Stimulated activated naive B cell treated with anti-CD40 and anti-IgM and Interleukin-4, amounts not matched to agents 10 μg/mL and 1 μg/mL and 100 μg/mL, for 72 hours (primary cell): ENCODE measurements around the gene TNFSF13B.

Experiments
- ATAC-seq, 2 donors: fragments of 150-1000 bp; cut with Tn5 transposase; replicated peaks; 2 replicates each; pipeline ENCODE4 v1.10.0; 2021; ENCODE audit warnings: moderate library complexity in 1 of 2
- DNase-seq: peaks from one replicate; pipeline ENCODE4 v3.0.0; 2021
- H3K27ac Mint-ChIP-seq: one replicate; pipeline ENCODE4 v1.8.0; 2022; ENCODE audit warnings: mild to moderate bottlenecking, mixed read lengths
- H3K27me3 Mint-ChIP-seq, 2 donors: one replicate each; pipeline ENCODE4 v1.8.0; 2022; ENCODE audit warnings: mixed read lengths in 2 of 2
- H3K36me3 Mint-ChIP-seq, 2 donors: one replicate each; pipeline ENCODE4 v1.8.0; 2022; ENCODE audit warnings: mixed read lengths in 2 of 2, mild to moderate bottlenecking in 1 of 2
- H3K4me1 Mint-ChIP-seq, 2 donors: one replicate each; pipeline ENCODE4 v1.8.0; 2022; ENCODE audit warnings: mixed read lengths in 2 of 2, mild to moderate bottlenecking in 1 of 2
- H3K4me3 Mint-ChIP-seq, 2 donors: one replicate each; pipeline ENCODE4 v1.8.0; 2022; ENCODE audit warnings: mild to moderate bottlenecking in 2 of 2, mixed read lengths in 2 of 2, moderate library complexity in 1 of 2
- H3K9me3 Mint-ChIP-seq, 2 donors: one replicate each; pipeline ENCODE4 v1.8.0; 2022; ENCODE audit warnings: mixed read lengths in 2 of 2, mild to moderate bottlenecking in 1 of 2

TNFSF13B gene

GRCh38 chr13:108268466-108269112 is 929 bp upstream of the TNFSF13B start:
- peak overlapping the region; percentile 25 for H3K27ac Mint-ChIP-seq
- DNase-seq = no peak

DNA sequence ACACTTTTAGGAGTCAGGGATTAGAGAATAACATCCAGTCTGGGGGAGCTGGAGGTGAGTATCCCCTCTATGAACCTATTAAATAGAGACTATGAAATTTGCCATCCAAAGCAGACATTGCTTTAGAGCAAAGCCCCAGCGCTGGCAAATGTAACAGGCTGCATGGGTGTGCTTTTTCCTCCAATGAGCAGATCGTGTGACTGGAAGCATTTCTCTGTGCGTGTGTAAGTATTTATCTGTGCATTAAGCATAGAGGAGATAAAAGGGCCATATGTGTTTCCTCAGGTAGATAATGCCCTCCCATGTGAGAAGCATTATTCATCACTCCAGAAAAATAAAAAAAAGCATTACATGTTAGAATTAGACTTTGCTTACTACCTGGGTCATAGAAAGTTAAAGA is 924 bp downstream of the TNFSF13B start:
- H3K4me3 Mint-ChIP-seq = peak overlapping the region; percentile 80 to 84
- peak overlapping the region; percentile 85 for H3K27ac Mint-ChIP-seq
- ATAC-seq (peak in 1 of 2 donors; percentile 3), DNase-seq (no peak)
- no peaks in the 10 kb centered on the region for H3K27me3 Mint-ChIP-seq
- peaks cover 0 to 1% of the 10 kb centered on the region in 2 donors for H3K9me3 Mint-ChIP-seq
- H3K4me1 Mint-ChIP-seq = peaks cover 34 to 45% of the 10 kb centered on the region in 2 donors
- no peaks in the 10 kb centered on the region for H3K36me3 Mint-ChIP-seq

More at GRCh38 chr13:108268466-108269112, 929 bp upstream of the TNFSF13B start:
- H3K4me1 Mint-ChIP-seq = peaks cover 39 to 51% of the 10 kb centered on the region in 2 donors
- ATAC-seq = peak in 1 of 2 donors; percentile 17
- peaks cover 0 to 8% of the 10 kb centered on the region in 2 donors for H3K36me3 Mint-ChIP-seq
- H3K9me3 Mint-ChIP-seq = peaks cover 0 to 1% of the 10 kb centered on the region in 2 donors
- no peaks in the 10 kb centered on the region for H3K27me3 Mint-ChIP-seq
- no peak overlapping the region for H3K4me3 Mint-ChIP-seq

GRCh38 chr13:108272333-108272732 is 2.8 kb downstream of the TNFSF13B start:
- Mint-ChIP-seq H3K27ac (peak overlapping the region; percentile 15), H3K9me3 (peaks cover 0 to 1% of the 10 kb centered on the region in 2 donors), H3K4me3 (no peak overlapping the region), H3K27me3 (no peaks in the 10 kb centered on the region), H3K36me3 (peaks cover 0 to 4% of the 10 kb centered on the region in 2 donors), H3K4me1 (peaks cover 23 to 32% of the 10 kb centered on the region in 2 donors)
- ATAC-seq = no peak
- no peak for DNase-seq

DNA sequence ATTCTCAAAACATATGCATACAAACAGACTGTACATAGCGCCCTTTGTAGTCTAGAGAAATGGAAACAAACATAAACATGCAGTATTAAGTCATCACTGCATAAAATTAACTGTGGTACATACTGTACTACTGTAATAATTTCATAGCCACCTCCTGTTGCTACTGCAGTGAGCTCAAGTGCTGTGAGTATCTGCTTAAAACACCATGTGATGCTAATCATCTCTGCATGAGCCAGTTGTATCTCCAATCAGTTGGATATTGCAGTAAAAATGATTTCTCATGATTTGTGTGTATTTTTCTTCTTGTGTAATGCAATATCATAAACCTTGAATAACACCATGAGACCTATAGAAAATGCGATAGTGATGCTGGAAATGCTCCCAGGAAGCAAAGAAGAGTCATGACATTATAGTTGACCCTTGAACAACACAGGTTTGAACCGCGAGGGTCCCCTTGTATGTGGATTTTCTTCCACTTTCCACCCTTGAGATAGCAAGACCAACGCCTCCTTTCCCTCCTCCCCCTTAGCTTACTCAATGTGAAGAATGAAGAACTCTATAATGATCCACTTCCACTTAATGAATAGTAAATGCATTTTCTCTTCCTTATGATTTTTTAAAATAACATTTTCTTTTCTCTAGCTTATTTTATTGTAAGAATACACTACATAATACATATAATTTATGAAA is 4.1 kb downstream of the TNFSF13B start:
- Mint-ChIP-seq H3K36me3 (peaks cover 0 to 4% of the 10 kb centered on the region in 2 donors), H3K9me3 (no peaks in the 10 kb centered on the region), H3K4me1 (peaks cover 17 to 21% of the 10 kb centered on the region in 2 donors), H3K27ac (no peak overlapping the region), H3K27me3 (peaks cover 0 to 6% of the 10 kb centered on the region in 2 donors), H3K4me3 (no peak overlapping the region)
- DNase-seq (no peak), ATAC-seq (no peak)

DNA sequence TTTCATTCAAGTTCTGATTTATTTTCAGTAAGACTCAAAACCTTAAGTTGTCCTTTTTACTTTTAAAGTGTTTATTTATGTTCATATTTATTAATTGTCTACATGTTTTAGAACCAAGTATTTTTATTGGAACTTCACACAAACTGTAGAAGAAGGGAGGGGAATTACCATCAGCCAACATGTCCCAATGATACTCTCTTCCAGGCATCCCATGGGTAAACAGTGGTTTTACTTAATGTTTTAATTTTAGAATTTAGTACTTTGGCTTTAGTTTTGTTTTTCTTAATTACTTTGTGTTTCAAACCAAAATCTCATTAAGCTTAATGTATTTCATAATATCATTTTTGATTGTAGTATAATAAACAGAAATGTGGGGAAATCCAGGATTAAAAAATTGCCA is 5.2 kb downstream of the TNFSF13B start:
- DNase-seq = no peak
- no peak overlapping the region for H3K4me3 Mint-ChIP-seq
- ATAC-seq = no peak
- no peak overlapping the region for H3K27ac Mint-ChIP-seq
- H3K4me1 Mint-ChIP-seq = peaks cover 10 to 13% of the 10 kb centered on the region in 2 donors
- H3K27me3 Mint-ChIP-seq = peaks cover 0 to 6% of the 10 kb centered on the region in 2 donors
- H3K9me3 Mint-ChIP-seq = no peaks in the 10 kb centered on the region
- peaks cover 1 to 8% of the 10 kb centered on the region in 2 donors for H3K36me3 Mint-ChIP-seq

DNA sequence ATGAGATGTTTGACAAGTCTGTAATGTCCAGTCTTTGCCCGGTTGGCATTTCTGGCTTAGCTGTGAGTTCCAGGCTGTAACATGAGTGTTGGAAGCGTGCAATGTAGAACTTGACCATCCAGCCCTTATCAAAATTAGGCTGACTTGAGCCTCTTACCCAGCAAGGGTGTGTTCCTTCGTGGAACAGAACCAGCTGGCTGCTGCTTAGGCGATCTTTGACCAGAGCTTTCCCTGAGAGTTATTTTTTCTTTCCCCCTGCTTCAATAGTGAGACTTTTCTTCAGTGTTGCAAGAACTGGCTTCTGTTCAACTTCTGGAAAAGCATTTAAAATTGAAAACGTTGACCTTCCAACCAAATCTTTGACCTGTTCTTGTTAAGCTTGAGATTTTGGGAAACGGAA is 6.5 kb downstream of the TNFSF13B start:
- H3K4me3 Mint-ChIP-seq = no peak overlapping the region
- no peak overlapping the region for H3K27ac Mint-ChIP-seq
- no peaks in the 10 kb centered on the region for H3K9me3 Mint-ChIP-seq
- H3K27me3 Mint-ChIP-seq = peaks cover 0 to 6% of the 10 kb centered on the region in 2 donors
- peaks cover 1 to 12% of the 10 kb centered on the region in 2 donors for H3K36me3 Mint-ChIP-seq
- no peaks in the 10 kb centered on the region for H3K4me1 Mint-ChIP-seq
- ATAC-seq = no peak
- no peak for DNase-seq

- no peak for DNase-seq
- Mint-ChIP-seq H3K4me3 (no peak overlapping the region), H3K9me3 (no peaks in the 10 kb centered on the region), H3K36me3 (peaks cover 1 to 12% of the 10 kb centered on the region in 2 donors), H3K27ac (no peak overlapping the region), H3K4me1 (no peaks in the 10 kb centered on the region), H3K27me3 (peaks cover 0 to 6% of the 10 kb centered on the region in 2 donors)
- ATAC-seq = no peak
Observed at GRCh38 chr13:108278466-108278865, 8.9 kb downstream of the TNFSF13B start.

DNA sequence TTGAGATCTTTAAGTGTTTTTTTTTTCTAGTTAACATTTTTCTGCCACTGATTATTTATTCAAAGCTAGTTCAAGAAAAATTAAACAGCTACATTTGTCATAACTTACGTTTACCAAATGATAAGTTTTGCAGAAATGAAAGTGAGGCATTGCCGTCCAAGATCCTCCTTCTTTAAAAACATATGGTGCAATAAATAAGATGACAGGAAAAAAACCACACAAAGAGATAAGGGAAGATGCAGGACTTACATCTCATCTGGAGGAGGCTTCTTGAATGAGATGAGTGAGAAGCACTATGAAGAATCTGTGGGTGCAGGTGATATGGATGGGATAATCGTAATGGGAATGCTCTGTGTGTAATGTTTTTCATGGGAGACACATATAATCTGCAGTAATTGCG is 12.4 kb downstream of the TNFSF13B start:
- H3K36me3 Mint-ChIP-seq = peaks cover 1 to 8% of the 10 kb centered on the region in 2 donors
- DNase-seq = no peak
- H3K27ac Mint-ChIP-seq = no peak overlapping the region
- ATAC-seq = no peak
- no peaks in the 10 kb centered on the region for H3K4me1 Mint-ChIP-seq
- H3K27me3 Mint-ChIP-seq = peaks cover 0 to 6% of the 10 kb centered on the region in 2 donors
- H3K9me3 Mint-ChIP-seq = no peaks in the 10 kb centered on the region
- H3K4me3 Mint-ChIP-seq = no peak overlapping the region

DNA sequence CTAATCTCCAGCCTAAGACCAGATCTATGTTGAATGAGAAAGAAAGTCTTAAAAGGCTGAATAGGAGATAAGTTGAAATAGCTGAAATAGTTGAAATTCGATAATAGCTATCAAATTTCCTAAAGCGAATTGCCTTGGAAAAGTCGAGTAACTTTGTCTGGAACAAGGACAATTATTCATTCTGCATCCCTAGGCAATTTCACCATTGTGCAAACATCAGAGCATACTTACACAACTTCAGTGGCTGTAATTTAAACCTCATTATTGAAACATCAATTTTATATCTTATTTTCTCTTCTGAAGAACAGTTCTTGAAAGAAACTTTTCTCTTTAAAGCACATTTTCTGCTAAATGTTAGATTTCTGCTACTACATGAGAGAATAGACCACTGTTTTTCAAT is 13.6 kb downstream of the TNFSF13B start:
- Mint-ChIP-seq H3K27ac (no peak overlapping the region), H3K36me3 (peaks cover 1 to 8% of the 10 kb centered on the region in 2 donors), H3K4me1 (no peaks in the 10 kb centered on the region), H3K27me3 (peaks cover 0 to 3% of the 10 kb centered on the region in 2 donors), H3K9me3 (no peaks in the 10 kb centered on the region), H3K4me3 (no peak overlapping the region)
- no peak for ATAC-seq
- DNase-seq = no peak

GRCh38 chr13:108288741-108289140 is 19.2 kb downstream of the TNFSF13B start:
- Mint-ChIP-seq H3K4me3 (no peak overlapping the region), H3K36me3 (no peaks in the 10 kb centered on the region), H3K9me3 (no peaks in the 10 kb centered on the region), H3K4me1 (no peaks in the 10 kb centered on the region), H3K27me3 (no peaks in the 10 kb centered on the region), H3K27ac (no peak overlapping the region)
- DNase-seq (no peak), ATAC-seq (no peak)

DNA sequence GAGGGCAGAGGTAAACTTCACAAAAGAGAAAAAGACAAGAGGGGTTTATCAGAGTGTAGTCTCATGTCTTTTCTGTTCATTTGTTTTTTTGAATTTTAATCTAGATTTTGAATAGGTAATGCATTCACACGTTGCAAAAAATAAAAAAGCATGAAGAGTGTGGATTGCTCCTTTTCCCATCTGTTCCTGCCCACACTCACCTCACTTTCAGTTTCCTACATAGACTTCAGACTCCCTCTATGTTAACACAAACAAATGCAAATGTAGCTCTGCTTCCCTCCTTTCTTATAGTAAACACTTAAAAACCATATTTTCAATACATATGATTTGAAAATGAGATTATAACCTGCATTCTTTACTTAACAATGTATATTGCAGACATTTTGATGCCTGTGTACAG is 20.3 kb downstream of the TNFSF13B start:
- no peak overlapping the region for H3K27ac Mint-ChIP-seq
- H3K4me3 Mint-ChIP-seq = no peak overlapping the region
- no peaks in the 10 kb centered on the region for H3K4me1 Mint-ChIP-seq
- no peak for DNase-seq
- no peaks in the 10 kb centered on the region for H3K36me3 Mint-ChIP-seq
- H3K27me3 Mint-ChIP-seq = no peaks in the 10 kb centered on the region
- H3K9me3 Mint-ChIP-seq = no peaks in the 10 kb centered on the region
- no peak for ATAC-seq

GRCh38 chr13:108297114-108297513 is 27.6 kb downstream of the TNFSF13B start:
- H3K9me3 Mint-ChIP-seq = peaks cover 0 to 5% of the 10 kb centered on the region in 2 donors
- no peak overlapping the region for H3K27ac Mint-ChIP-seq

GRCh38 chr13:108302279-108302678 is 32.8 kb downstream of the TNFSF13B start:
- Mint-ChIP-seq H3K9me3 (peaks cover 0 to 3% of the 10 kb centered on the region in 2 donors), H3K36me3 (peaks cover 1 to 7% of the 10 kb centered on the region in 2 donors), H3K27me3 (no peaks in the 10 kb centered on the region), H3K27ac (no peak overlapping the region), H3K4me3 (no peak overlapping the region), H3K4me1 (no peaks in the 10 kb centered on the region)
- ATAC-seq (no peak), DNase-seq (no peak)

More at GRCh38 chr13:108297114-108297513, 27.6 kb downstream of the TNFSF13B start:
- no peaks in the 10 kb centered on the region for H3K4me1 Mint-ChIP-seq
- H3K27me3 Mint-ChIP-seq = no peaks in the 10 kb centered on the region
- DNase-seq = no peak
- no peak for ATAC-seq
- peaks cover 5 to 7% of the 10 kb centered on the region in 2 donors for H3K36me3 Mint-ChIP-seq
- H3K4me3 Mint-ChIP-seq = no peak overlapping the region

- no peak for DNase-seq
- Mint-ChIP-seq H3K27ac (no peak overlapping the region), H3K9me3 (peaks cover 4% of the 10 kb centered on the region in 2 donors), H3K4me1 (no peaks in the 10 kb centered on the region), H3K36me3 (peaks cover 5 to 9% of the 10 kb centered on the region in 2 donors), H3K27me3 (no peaks in the 10 kb centered on the region), H3K4me3 (no peak overlapping the region)
- no peak for ATAC-seq
Observed at GRCh38 chr13:108304170-108305016, 34.9 kb downstream of the TNFSF13B start.
